Uterus (tissue), 2 donors: ENCODE results near the gene TOX3.

Source experiments
- POLR2A ChIP-seq, 2 donors: fragments of 450-650 bp; IDR thresholded peaks; one replicate each; pipeline ENCODE4 v1.6.1; 2016; ENCODE audit warnings: antibody characterized with exemption in 2 of 2, mild to moderate bottlenecking in 1 of 2, moderate library complexity in 1 of 2
- TF ChIP-seq, protein P1 (sequence below), 4 experiments: fragments of 200-600 bp in 2 of 4; fragments of 450-650 bp in 2 of 4; sonication (generic) in 2 of 4; IDR thresholded peaks; one replicate each; pipeline ENCODE4 v1.5.1; 2016 to 2019; ENCODE audit warnings: antibody characterized with exemption in 4 of 4, mild to moderate bottlenecking in 2 of 4, moderate library complexity in 1 of 4

DNA sequence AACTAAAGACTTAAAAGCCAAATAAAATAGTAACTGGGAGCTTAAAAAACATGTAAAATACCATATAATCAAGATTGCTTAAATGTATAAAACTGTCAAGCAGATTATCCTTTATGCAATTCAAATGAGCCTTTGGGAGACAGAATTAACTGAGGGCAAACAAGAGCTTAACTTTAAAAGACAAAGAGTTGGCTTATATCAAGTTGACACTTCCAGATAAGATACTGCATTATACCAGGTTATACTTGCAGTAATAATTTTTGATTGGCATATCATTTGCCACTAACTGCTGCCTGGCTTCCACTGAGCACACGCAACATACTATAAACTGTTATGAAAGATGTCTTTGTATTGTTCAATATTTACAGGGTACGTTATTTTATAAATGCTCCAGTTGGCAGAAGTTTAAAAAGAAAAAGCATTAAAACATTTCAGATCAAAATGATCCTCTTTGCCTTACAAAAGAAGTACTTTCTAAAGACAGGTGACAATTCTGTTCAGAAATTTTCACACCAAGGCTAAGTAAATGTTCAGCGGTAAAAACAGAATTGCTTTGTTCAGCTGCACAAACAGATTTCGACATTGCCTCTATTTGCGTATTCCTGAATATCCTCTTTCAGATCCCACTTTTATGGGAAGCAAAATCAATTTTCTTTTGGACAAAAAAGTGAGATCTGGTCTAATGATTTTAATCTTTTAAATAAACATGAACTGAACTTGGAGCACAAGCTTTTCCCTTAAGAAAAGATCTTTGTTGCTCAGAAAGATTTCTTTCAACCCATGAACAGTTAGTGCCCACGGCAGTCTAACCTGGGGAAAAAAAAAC, 50.7 kb downstream of the TOX3 start:
- TF ChIP-seq, protein P1, sequence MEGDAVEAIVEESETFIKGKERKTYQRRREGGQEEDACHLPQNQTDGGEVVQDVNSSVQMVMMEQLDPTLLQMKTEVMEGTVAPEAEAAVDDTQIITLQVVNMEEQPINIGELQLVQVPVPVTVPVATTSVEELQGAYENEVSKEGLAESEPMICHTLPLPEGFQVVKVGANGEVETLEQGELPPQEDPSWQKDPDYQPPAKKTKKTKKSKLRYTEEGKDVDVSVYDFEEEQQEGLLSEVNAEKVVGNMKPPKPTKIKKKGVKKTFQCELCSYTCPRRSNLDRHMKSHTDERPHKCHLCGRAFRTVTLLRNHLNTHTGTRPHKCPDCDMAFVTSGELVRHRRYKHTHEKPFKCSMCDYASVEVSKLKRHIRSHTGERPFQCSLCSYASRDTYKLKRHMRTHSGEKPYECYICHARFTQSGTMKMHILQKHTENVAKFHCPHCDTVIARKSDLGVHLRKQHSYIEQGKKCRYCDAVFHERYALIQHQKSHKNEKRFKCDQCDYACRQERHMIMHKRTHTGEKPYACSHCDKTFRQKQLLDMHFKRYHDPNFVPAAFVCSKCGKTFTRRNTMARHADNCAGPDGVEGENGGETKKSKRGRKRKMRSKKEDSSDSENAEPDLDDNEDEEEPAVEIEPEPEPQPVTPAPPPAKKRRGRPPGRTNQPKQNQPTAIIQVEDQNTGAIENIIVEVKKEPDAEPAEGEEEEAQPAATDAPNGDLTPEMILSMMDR (IDR thresholded peaks at IDR 0.05), result no peak
- no peak for TF ChIP-seq POLR2A (IDR thresholded peaks at IDR 0.05)
